ENCODE measurements around the gene RAB6B. TPM values are rescaled to one million over a fixed set of nuclear protein-coding genes. Genes with fewer than 3 reads are reported as not detected.

The RAB6B gene
- total and polyA plus RNA-seq, 2 of the 8 experiments (the other 6 are each of a cell fraction or from before 2014, with no cell fraction given): 7.9 to 15.6 TPM

DNA sequence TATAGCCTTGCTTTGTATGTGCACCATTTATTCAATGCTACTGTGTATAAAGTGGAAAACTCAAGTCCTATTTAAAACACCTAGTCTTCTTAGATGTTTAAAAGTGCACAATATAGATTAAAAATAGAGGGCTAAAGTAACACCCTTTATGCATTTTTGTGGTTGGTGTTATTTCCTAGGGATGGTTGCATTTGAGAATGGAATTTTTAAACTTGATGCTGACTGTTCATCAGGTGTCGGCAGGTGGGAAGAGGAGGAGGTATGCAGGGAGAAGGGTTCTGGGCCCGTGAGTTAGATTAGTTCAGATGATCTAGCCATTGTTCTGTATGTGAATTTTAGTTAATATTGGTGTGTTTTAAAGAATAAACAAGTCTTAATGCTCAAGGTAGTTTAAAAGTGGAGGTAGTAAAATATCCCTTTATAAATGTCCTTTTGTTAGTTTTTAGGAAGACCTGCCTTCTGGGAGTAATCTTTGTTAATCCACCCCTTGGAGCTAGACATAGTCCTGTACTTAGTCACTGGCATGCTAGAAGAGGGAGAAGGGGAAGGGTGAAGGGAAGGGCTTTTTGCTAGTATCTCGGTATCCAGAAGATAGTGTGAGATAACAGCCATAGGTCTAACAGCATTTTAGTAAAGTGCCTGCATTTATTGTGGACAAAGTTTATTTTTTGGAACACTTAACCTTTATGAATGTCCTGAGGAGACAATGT, 98.1 kb downstream of the RAB6B start (continued):
- TF ChIP-seq RFX5 (IDR thresholded peaks at IDR 0.05; ENCODE audit: borderline replicate concordance, low read depth, low read length) (no peak), RNF2 (IDR thresholded peaks at IDR 0.05; ENCODE audit: borderline replicate concordance, low read depth, low read length, missing control alignments, poor library complexity, severe bottlenecking) (no peak), SP1 (IDR thresholded peaks at IDR 0.05; ENCODE audit: low read depth, low read length) (no peak), SP4 (IDR thresholded peaks at IDR 0.05; ENCODE audit: low read length) (no peak)

Measured in H1 (cell line).